ENCODE results near the gene EMC7. TPM values are rescaled to one million over a fixed set of nuclear protein-coding genes. Genes with fewer than 3 reads are reported as not detected.

EMC7 gene
- total and polyA plus RNA-seq, 10 of the 15 experiments (the other 5 are each of a cell fraction or from before 2014, with no cell fraction given): 16.5 to 88.9 (median 45.0) TPM

DNA sequence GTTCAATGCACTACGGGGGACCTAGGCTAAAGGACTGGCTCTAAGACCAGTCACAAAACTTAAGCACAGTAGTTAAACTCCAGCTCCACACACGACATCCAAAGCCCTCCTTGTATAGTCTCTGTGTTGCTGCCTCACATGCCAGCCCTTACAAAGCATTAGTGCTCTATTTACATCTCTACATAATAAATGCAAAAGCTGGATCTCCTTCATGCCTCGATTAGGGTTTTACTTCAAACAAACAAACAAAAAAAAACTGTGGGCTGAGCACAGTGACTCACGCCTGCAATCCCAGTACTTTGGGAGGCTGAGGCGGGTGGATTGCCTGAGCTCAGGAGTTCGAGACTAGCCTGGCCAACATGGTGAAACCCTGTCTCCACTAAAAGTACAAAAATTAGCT lies 9.8 kb upstream of the EMC7 start:
- WGBS (ENCODE audit: insufficient coverage, insufficient replicate concordance, low lambda C conversion rate, missing lambda C conversion rate): 56% methylated on average over 6 of the region's 6 CpGs
- RAD21 ChIA-PET (ENCODE audit: unreplicated experiment): interaction anchor here (6.9 kb wide), 1 partner anchor 98 kb away, joined by 71 read pairs; the partner anchor contains the start of gene KATNBL1

More for the DNA sequence above, 9.8 kb upstream of the EMC7 start:
- in situ Hi-C loops (cut with MboI) (no loop called here), intact Hi-C loops (cut with micrococcal nuclease; ENCODE audit: unreplicated experiment) (no loop called here)
- DNase-seq (ENCODE audit: low read depth, low spot score) (no peak), FAIRE-seq (no peak), ATAC-seq (no peak)
- Histone ChIP-seq H3K9me3 (replicated peaks; ENCODE audit: control insufficient read depth, insufficient read depth, low read length) (no peaks in the 10 kb centered on the region), H3K4me1 (ENCODE audit: control insufficient read depth, insufficient read depth, low read length) (no peaks in the 10 kb centered on the region), H3K9ac (ENCODE audit: control insufficient read depth, insufficient read depth, low read length) (no peak overlapping the region), H3K4me2 (ENCODE audit: control insufficient read depth, insufficient read depth) (no peak overlapping the region), H3K27ac (ENCODE audit: control insufficient read depth, insufficient read depth) (no peak overlapping the region), H3K36me3 (ENCODE audit: control insufficient read depth in 2 of 2, insufficient read depth in 2 of 2, low read length in 1 of 2) (no peaks in the 10 kb centered on the region), H3K4me3 (no peak overlapping the region), H3K79me2 (ENCODE audit: control insufficient read depth, insufficient read depth, low read length) (no peaks in the 10 kb centered on the region), H4K20me1 (ENCODE audit: control insufficient read depth, insufficient read depth) (no peaks in the 10 kb centered on the region), H2AFZ (ENCODE audit: control insufficient read depth, low read depth, low read length) (no peak overlapping the region), H3K27me3 (replicated peaks in 1 of 2; ENCODE audit: control insufficient read depth in 2 of 2, insufficient read depth in 2 of 2, low read length in 1 of 2) (no peaks in the 10 kb centered on the region)
- no peak for TF ChIP-seq SP1 (IDR thresholded peaks at IDR 0.05; ENCODE audit: low read depth, low read length)
- TF ChIP-seq, protein P1, sequence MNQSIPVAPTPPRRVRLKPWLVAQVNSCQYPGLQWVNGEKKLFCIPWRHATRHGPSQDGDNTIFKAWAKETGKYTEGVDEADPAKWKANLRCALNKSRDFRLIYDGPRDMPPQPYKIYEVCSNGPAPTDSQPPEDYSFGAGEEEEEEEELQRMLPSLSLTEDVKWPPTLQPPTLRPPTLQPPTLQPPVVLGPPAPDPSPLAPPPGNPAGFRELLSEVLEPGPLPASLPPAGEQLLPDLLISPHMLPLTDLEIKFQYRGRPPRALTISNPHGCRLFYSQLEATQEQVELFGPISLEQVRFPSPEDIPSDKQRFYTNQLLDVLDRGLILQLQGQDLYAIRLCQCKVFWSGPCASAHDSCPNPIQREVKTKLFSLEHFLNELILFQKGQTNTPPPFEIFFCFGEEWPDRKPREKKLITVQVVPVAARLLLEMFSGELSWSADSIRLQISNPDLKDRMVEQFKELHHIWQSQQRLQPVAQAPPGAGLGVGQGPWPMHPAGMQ (IDR thresholded peaks at IDR 0.05; ENCODE audit: borderline replicate concordance): no peak
- TF ChIP-seq, protein P2, sequence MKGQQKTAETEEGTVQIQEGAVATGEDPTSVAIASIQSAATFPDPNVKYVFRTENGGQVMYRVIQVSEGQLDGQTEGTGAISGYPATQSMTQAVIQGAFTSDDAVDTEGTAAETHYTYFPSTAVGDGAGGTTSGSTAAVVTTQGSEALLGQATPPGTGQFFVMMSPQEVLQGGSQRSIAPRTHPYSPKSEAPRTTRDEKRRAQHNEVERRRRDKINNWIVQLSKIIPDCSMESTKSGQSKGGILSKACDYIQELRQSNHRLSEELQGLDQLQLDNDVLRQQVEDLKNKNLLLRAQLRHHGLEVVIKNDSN (IDR thresholded peaks at IDR 0.05; ENCODE audit: borderline replicate concordance, extremely low read length, insufficient read depth, low read depth, low read length): no peak
- TF ChIP-seq ZBED1 (IDR thresholded peaks at IDR 0.05; ENCODE audit: borderline replicate concordance): no peak
- no peak for TF ChIP-seq MXI1 (IDR thresholded peaks at IDR 0.05; ENCODE audit: low read depth, low read length)
- no peak for TF ChIP-seq NRF1 (conservative IDR thresholded peaks at IDR 0.05; ENCODE audit: low read depth, low read length)
- TF ChIP-seq TCF3 (IDR thresholded peaks at IDR 0.05; ENCODE audit: borderline replicate concordance, insufficient read depth, low read depth, low read length): no peak
- no peak for TF ChIP-seq KLF5 (IDR thresholded peaks at IDR 0.05; ENCODE audit: partially characterized antibody)
- no peak for TF ChIP-seq MYB (IDR thresholded peaks at IDR 0.05; ENCODE audit: borderline replicate concordance, low read depth, low read length)
- no peak for TF ChIP-seq CREB1 (IDR thresholded peaks at IDR 0.05; ENCODE audit: low read depth)
- no peak for TF ChIP-seq CHD4 (IDR thresholded peaks at IDR 0.05)
- no peak for TF ChIP-seq BMI1 (IDR thresholded peaks at IDR 0.05; ENCODE audit: borderline replicate concordance)
- no peak for TF ChIP-seq NFIC (IDR thresholded peaks at IDR 0.05; ENCODE audit: low read depth, low read length)
- no peak for TF ChIP-seq HDGF (IDR thresholded peaks at IDR 0.05)
- POLR2A ChIA-PET: no interaction called here
- no TSS peak for BruUV-seq (replicated peaks)
- CTCF ChIA-PET: interaction anchor here (0.7 to 6.8 kb wide), 5 partner anchors 12 to 476 kb away, joined by 3 to 136 read pairs (median 9); partner anchors contain the start of gene KATNBL1
- SMC1A ChIA-PET (ENCODE audit: uncharacterized antibody, unreplicated experiment): interaction anchor here (1.2 to 4.2 kb wide), 2 partner anchors 9 to 98 kb away, joined by 3 to 65 read pairs; partner anchors contain the start of gene KATNBL1
